WI38 (cell line): ENCODE measurements around the gene ZNF677.
A peak's percentile ranks its signal among the peaks of the same experiment; 100 is the strongest.
"Not testable (repeated sequence)": the region's sequence is repeated elsewhere in the genome, so short reads cannot be mapped to it uniquely, and the experiment has no call there.

Experiments used
- H3K4me3 ChIP-seq: 2 replicates; pipeline ENCODE4 v1.5.1; 2011; ENCODE audit warnings: low read depth, mild to moderate bottlenecking, control low read depth, low read length
- CTCF ChIP-seq: IDR thresholded peaks from 2 replicates; pipeline ENCODE4 v1.5.1; 2012; ENCODE audit warnings: low read depth, mild to moderate bottlenecking, control low read depth, low read length

Gene ZNF677

GRCh38 chr19:53254411-53255341 is at the start of gene ZNF677:
Gene ZNF677, minus strand, starts transcription at chr19:53254873. Its CDS starts 3,323 bp downstream, at chr19:53251550.
- TF ChIP-seq CTCF: no peak
- H3K4me3 ChIP-seq: peak within 1 kb of the TSS; percentile 63

GRCh38 chr19:53301341-53301740 is 46.7 kb upstream of the ZNF677 start:
- H3K4me3 ChIP-seq: not testable (repeated sequence)

GRCh38 chr19:53294786-53295441 is 40.2 kb upstream of the ZNF677 start:
- TF ChIP-seq CTCF: no peak
- H3K4me3 ChIP-seq: no peak overlapping the region

GRCh38 chr19:53290758-53291549 is 36.3 kb upstream of the ZNF677 start:
- H3K4me3 ChIP-seq: no peak overlapping the region
- no peak for TF ChIP-seq CTCF

- TF ChIP-seq CTCF: no peak
- no peak overlapping the region for H3K4me3 ChIP-seq
These were observed 30.4 kb upstream of the ZNF677 start for GRCh38 chr19:53285087-53285486.

- H3K4me3 ChIP-seq: not testable (repeated sequence)
These were observed 27.3 kb upstream of the ZNF677 start for GRCh38 chr19:53281947-53282346.

- no peak for TF ChIP-seq CTCF
- H3K4me3 ChIP-seq: no peak overlapping the region
These were observed 20.8 kb upstream of the ZNF677 start for GRCh38 chr19:53275480-53275879.

GRCh38 chr19:53272044-53272443 is 17.4 kb upstream of the ZNF677 start:
- TF ChIP-seq CTCF: no peak
- H3K4me3 ChIP-seq: no peak overlapping the region

- H3K4me3 ChIP-seq: not testable (repeated sequence)
These were observed 15.2 kb upstream of the ZNF677 start for GRCh38 chr19:53269861-53270260.

- not testable (repeated sequence) for H3K4me3 ChIP-seq
These were observed 12.9 kb upstream of the ZNF677 start, which contains the start of gene VN1R4 for GRCh38 chr19:53267623-53268022. Gene VN1R4, minus strand, starts transcription at chr19:53267723. Its CDS starts 58 bp downstream, at chr19:53267665.

GRCh38 chr19:53257715-53258342 is 3.2 kb upstream of the ZNF677 start, which contains the start of gene VN1R2:
Gene VN1R2, plus strand, starts transcription at chr19:53258292. Its CDS starts 84 bp downstream, at chr19:53258376.
- not testable (repeated sequence) for H3K4me3 ChIP-seq
